ENCODE data around the gene ZNF655.

The ZNF655 gene

GRCh38 chr7:99607548-99607947, 49.1 kb downstream of the ZNF655 start:
- no peak for DNase-seq

GRCh38 chr7:99614495-99614894, 56.1 kb downstream of the ZNF655 start:
- DNase-seq = no peak

- DNase-seq = no peak
These were observed 57.5 kb downstream of the ZNF655 start for GRCh38 chr7:99615989-99616358.

GRCh38 chr7:99616359-99617191, 58.1 kb downstream of the ZNF655 start, which contains the start of gene ZSCAN25:
ZSCAN25 (plus strand) TSS chr7:99616946; CDS start chr7:99619607, 2,661 bp downstream.
- DNase-seq = peak; percentile 90

GRCh38 chr7:99617192-99617781, 58.8 kb downstream of the ZNF655 start:
- DNase-seq = no peak

- no peak for DNase-seq
These were observed 60.3 kb downstream of the ZNF655 start for GRCh38 chr7:99618726-99619125.

- no peak for DNase-seq
These were observed 61.2 kb downstream of the ZNF655 start for GRCh38 chr7:99619571-99620130.

- no peak for DNase-seq
These were observed 62.8 kb downstream of the ZNF655 start for GRCh38 chr7:99621271-99621670.

- DNase-seq = no peak
These were observed 64.2 kb downstream of the ZNF655 start for GRCh38 chr7:99622596-99622995.

- no peak for DNase-seq
These were observed 64.8 kb downstream of the ZNF655 start for GRCh38 chr7:99623091-99623693.

GRCh38 chr7:99623702-99624447, 65.4 kb downstream of the ZNF655 start:
- no peak for DNase-seq

GRCh38 chr7:99624484-99624883, 66.0 kb downstream of the ZNF655 start:
- DNase-seq = no peak

- no peak for DNase-seq
These were observed 66.9 kb downstream of the ZNF655 start for GRCh38 chr7:99625321-99625720.

GRCh38 chr7:99625961-99626360, 67.5 kb downstream of the ZNF655 start:
- DNase-seq = no peak

All from NCI-H1436 (cell line).